ENCODE results near the gene RNASEL. TPM values are rescaled to one million over a fixed set of nuclear protein-coding genes. Genes with fewer than 3 reads are reported as not detected.

RNASEL gene
- total RNA-seq, 4 donors from 2014 or later: 6.4 to 14.6 (median 10.2) TPM

DNA sequence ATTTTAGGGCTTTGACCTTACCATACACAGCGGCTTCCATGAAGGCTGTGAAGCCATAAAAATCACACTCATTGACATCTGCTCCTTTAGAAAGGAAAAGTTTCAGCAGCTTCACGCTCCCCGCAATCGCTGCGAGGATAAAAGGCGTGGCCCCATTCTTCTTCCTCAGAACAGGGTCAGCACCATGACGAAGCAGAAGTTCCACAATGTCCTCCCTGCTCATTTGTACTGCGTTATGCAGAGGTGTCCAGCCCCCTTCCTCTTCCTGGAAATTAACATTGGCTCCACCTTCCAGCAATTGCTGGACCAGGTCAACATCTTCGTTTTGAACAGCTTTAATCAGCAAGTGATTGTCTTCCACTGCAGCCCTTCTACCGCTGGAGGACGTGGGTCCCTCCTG lies 2.7 kb downstream of the RNASEL start:
- TF ChIP-seq, protein P1, sequence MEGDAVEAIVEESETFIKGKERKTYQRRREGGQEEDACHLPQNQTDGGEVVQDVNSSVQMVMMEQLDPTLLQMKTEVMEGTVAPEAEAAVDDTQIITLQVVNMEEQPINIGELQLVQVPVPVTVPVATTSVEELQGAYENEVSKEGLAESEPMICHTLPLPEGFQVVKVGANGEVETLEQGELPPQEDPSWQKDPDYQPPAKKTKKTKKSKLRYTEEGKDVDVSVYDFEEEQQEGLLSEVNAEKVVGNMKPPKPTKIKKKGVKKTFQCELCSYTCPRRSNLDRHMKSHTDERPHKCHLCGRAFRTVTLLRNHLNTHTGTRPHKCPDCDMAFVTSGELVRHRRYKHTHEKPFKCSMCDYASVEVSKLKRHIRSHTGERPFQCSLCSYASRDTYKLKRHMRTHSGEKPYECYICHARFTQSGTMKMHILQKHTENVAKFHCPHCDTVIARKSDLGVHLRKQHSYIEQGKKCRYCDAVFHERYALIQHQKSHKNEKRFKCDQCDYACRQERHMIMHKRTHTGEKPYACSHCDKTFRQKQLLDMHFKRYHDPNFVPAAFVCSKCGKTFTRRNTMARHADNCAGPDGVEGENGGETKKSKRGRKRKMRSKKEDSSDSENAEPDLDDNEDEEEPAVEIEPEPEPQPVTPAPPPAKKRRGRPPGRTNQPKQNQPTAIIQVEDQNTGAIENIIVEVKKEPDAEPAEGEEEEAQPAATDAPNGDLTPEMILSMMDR (IDR thresholded peaks at IDR 0.05; ENCODE audit: low read depth): no peak

DNA sequence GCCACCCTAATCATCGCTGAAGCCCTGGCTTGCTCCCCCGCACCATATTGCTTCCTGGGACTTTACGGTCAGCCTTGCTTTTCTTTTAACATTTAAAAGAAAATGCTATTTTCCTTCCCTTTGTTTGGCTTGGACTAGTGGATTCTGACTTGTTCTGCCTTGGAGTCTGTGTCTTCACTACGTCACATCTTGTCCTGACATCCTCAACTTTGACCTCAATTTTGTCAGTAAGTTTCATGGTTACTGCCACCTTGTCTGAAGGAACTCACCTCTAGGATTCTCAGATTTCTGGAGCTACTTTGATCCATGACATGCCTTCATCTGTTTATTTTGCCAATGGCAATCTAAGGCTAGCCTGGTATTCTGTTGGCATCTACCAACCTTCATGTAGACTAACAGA lies 4.3 kb downstream of the RNASEL start:
- TF ChIP-seq, protein P1 (IDR thresholded peaks at IDR 0.05; ENCODE audit: low read depth): no peak

DNA sequence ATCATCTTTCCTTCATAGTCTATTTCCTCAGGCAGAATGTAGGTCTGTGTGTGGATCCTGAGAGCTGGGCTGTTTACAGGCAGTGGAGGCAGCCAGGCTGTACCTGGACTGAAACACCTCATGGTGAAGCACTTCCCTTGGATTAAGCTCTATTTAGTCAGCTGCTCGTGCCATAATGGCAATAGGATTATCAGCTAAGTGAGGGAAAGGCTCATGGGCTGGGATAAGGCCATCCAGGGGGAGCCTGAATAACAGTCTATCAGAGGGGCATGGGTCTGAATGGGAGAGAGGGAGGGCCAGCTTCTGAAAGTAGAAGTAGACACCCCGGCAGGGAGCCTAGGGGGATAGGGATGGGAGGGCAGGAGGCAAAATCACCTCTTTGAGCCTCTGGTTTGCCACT lies 8.3 kb downstream of the RNASEL start:
- TF ChIP-seq, protein P1 (IDR thresholded peaks at IDR 0.05; ENCODE audit: low read depth): no peak

DNA sequence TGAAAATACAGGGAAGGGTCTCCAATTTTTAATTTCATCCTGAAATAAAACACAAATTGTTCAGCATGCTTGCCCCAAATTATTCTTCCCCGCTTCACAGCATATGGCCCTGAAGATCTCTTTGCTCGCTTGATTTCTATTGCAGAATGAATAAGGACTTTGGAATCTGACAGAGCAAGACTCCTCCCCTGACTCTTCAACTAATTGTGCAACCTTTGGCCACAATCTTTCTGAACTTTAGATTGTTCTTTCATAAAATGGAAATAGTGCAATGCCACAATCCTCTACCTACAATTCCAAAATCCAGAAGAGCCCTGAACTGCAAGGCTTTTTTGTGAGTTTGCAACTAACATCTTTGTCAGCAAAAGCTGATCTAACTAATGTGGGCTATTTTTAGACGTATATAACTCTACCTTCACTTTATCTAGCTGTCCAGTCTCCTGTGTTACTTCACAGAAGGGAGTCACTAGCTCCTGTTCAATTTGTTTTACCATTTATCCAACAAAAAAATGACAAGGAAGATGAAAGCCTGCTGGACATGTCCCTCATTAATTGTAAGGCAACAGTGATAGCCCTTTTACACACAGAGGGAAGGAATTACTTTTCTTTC lies 13.4 kb downstream of the RNASEL start:
- TF ChIP-seq, protein P1 (IDR thresholded peaks at IDR 0.05; ENCODE audit: low read depth): no peak

DNA sequence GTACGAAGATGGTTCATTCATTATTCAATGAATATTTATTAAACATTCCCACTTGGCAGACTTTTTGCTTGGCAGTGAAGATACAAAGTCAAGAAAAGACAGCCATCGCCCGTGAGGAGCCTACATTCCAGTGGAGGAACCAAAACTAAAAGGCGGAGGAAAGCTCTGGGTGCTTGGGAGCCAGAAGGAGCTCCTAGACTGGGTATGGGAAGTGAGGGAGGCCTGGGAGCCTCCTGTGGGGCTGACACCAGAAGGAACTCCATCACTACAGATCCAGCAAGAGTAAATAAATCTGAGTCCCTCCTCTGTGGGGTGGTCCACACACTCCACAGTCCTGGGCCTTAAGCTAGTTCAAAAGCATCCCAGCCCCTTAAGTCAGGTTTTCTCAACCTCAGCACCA lies 14.9 kb downstream of the RNASEL start:
- TF ChIP-seq, protein P1 (IDR thresholded peaks at IDR 0.05; ENCODE audit: low read depth): no peak

DNA sequence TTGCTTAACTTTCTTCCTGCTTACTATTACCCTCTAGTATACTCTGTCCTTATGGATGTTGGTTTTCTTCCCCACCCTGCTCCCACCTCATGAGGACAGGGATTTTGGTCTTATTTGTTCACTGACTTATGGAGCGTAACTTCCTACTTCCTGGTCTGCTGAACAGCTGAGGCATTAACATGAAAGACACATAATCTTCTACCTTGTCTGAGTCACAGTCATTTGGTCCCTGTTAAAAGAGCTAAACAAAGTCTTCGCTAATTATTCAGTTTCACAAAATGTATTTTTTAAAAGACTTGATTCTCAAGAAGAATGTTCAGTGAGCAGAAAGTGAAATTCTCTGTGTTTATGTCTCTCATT lies 18.5 kb downstream of the RNASEL start:
- TF ChIP-seq, protein P1 (IDR thresholded peaks at IDR 0.05; ENCODE audit: low read depth): no peak

DNA sequence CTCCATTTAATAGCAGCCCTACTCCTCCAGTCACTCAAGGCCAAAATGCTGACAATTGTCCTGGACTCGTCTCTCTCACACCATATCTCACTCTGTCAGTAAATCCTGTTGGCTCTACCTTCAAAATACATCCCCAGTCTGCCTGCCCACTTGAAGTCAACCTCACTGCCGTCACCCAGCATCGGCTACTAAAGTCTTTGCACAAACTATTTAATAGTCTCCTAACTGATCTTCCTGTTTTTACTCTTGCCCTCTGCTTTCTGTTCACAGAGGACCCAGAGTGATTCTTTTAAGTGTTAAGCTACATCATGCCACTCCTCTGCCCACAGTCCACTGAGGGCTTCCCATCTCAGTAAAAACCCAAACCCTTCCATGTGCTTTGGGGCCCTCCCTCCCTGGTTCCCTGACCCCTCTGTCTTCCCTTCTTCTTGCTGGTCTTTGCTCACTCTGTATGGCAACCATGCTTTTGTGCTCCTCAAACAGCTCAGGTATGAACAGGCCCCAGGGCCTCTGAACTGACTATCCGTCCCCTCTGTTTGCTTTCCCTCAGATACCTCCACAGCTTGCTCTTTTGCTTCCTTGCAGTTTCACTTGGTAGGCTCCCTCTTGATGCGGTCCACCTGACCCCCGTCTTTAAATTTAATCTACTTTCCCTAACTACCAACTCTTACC lies 19.0 kb downstream of the RNASEL start:
- TF ChIP-seq, protein P1 (IDR thresholded peaks at IDR 0.05; ENCODE audit: low read depth): no peak
